GM12874 (cell line): ENCODE data around the gene NECTIN1.

Source experiments
- TF ChIP-seq, protein P1 (sequence below): IDR thresholded peaks from 2 replicates; pipeline ENCODE4 v1.5.1; 2011; ENCODE audit warnings: low read depth, mild to moderate bottlenecking, control low read depth, low read length, moderate library complexity; ENCODE audit not compliant: insufficient read depth

NECTIN1 gene

GRCh38 chr11:119754199-119754598 lies 25.2 kb upstream of the NECTIN1 start:
- TF ChIP-seq, protein P1, sequence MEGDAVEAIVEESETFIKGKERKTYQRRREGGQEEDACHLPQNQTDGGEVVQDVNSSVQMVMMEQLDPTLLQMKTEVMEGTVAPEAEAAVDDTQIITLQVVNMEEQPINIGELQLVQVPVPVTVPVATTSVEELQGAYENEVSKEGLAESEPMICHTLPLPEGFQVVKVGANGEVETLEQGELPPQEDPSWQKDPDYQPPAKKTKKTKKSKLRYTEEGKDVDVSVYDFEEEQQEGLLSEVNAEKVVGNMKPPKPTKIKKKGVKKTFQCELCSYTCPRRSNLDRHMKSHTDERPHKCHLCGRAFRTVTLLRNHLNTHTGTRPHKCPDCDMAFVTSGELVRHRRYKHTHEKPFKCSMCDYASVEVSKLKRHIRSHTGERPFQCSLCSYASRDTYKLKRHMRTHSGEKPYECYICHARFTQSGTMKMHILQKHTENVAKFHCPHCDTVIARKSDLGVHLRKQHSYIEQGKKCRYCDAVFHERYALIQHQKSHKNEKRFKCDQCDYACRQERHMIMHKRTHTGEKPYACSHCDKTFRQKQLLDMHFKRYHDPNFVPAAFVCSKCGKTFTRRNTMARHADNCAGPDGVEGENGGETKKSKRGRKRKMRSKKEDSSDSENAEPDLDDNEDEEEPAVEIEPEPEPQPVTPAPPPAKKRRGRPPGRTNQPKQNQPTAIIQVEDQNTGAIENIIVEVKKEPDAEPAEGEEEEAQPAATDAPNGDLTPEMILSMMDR, result no peak

DNA sequence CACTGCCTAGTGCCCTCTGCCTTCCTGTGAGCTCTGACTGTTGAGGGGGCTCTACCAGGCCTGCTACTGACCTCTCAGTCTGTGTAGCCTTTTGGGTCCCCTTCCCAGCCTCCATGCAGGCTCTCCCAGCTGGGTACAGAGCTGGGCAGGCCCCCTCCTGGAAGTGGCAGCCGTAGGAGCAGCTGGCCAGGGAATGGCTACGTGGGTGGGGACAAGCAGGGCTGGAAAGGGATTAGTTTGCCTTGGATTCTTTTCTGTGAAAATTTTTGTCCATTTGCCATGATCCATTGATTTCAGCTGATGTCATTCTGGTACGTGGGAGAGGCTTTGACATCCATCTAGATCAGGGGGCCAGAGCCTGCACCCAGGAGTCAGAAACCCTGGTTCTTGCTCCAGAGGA lies 23.9 kb upstream of the NECTIN1 start:
- TF ChIP-seq, protein P1, result no peak

- TF ChIP-seq, protein P1, result no peak
Observed at GRCh38 chr11:119752345-119752871, 23.4 kb upstream of the NECTIN1 start.

DNA sequence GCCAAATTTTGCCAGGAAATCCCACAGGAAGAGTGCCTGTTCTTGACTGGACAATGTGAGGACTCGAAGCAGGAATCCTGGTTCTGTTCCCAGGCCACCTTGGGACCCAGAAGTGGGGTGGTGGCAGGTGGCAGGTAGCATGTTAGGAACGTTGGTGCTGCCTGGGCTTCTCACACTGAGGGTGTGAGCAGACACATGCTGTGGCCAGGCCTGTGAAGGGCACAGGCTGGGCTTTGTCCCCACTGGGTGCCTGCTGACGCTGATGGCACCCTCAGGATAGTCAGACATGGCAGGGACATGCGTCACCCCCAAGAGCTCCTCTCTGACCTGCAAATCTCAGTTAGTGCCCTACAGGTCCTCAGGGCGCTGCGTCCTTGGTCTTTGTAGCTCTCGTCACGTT lies 21.1 kb upstream of the NECTIN1 start:
- TF ChIP-seq, protein P1, result no peak

GRCh38 chr11:119749006-119749565 lies 20.1 kb upstream of the NECTIN1 start:
- TF ChIP-seq, protein P1, result no peak

DNA sequence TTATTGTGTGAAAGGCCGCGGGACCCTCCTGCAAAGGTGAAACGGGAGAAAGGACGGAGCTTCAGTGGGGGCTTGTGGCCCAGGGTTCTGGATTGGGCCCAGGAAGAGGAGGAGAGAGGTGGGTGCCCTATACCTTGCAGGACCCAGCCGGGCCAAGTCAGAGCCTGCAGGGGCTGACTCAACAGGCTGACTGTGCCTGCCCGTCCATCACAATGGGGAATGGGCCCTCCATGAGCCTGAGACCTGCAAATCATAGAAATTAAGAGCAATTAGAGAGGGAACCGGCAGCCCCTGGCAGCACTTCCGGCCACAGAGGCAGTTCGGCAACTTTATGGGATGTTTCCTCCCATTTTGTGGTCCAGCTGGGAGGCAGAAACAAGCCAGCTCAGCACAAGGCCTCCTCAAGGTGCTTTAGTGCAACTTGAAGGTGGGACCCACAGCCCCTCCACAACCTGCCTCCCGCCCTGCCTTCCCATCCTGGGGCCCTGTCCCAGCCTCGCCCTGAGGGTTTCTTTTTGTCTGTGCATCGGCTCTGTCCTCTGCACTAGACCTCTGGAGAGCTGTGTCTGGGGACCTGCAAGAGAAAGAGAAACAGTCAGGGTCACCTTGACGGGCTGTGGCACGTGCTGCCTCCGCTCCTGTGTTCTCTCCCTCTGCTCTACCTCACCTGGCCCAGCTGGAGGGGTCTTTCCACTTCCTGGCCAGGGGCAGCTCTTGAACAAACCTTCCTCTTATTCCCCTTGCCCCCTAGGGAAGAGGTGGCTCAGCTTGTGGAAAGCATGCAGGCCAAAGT lies 19.1 kb upstream of the NECTIN1 start:
- TF ChIP-seq, protein P1, result no peak

- TF ChIP-seq, protein P1, result no peak
Observed at GRCh38 chr11:119745776-119746535, 17.0 kb upstream of the NECTIN1 start.
